GM12878 (cell line): ENCODE results near the gene L3MBTL1. TPM values are rescaled to one million over a fixed set of nuclear protein-coding genes. Genes with fewer than 3 reads are reported as not detected.

Experiments
- ATAC-seq: fragments of 200-7000 bp; cut with Tn5 transposase; 3 replicates; pipeline ENCODE4 v1.9.1; 2020; ENCODE audit warnings: mild to moderate bottlenecking, moderate library complexity
- BruUV-seq: library from RNA; stranded (reverse); fragments of 400-500 nt; replicated peaks from 2 replicates; lab custom pipeline; 2021; lab: Mats Ljungman, UMichigan
- CTCF ChIA-PET: fragments of 300-600 bp; sonication (Branson Sonifier 250); formaldehyde crosslinking; extraction: SDS; loops from one replicate; lab custom pipeline; 2021; ENCODE audit warnings: inconsistent platforms; lab: Yijun Ruan, JAX
- POLR2A ChIA-PET: fragments of 350-600 bp; formaldehyde crosslinking; extraction: SDS; loops from one replicate; lab custom pipeline; 2021; ENCODE audit warnings: inconsistent platforms; lab: Charles Lee
- RAD21 ChIA-PET: fragments of 300-600 bp; sonication (Branson Sonifier 250); formaldehyde crosslinking; loops from one replicate; lab custom pipeline; 2023; ENCODE audit warnings: antibody characterized with exemption; ENCODE audit not compliant: unreplicated experiment; lab: Charles Lee
- SMC1A ChIA-PET: fragments of 300-600 bp; sonication (Branson Sonifier 250); formaldehyde crosslinking; loops from one replicate; lab custom pipeline; 2023; ENCODE audit not compliant: unreplicated experiment, uncharacterized antibody; lab: Charles Lee
- DNase-seq: peaks from one replicate; pipeline ENCODE4 v3.0.0-alpha.2; 2011; ENCODE audit warnings: low read depth, low spot score
- FAIRE-seq: peaks from 3 replicates; lab custom pipeline; 2011; peaks lifted over from hg19 to GRCh38; lab: Jason Lieb, UNC
- H2AFZ ChIP-seq: 2 replicates; pipeline ENCODE4 v1.6.0; 2011; ENCODE audit warnings: low read depth, low read length, control low read depth; ENCODE audit not compliant: control insufficient read depth
- H3K27ac ChIP-seq: 2 replicates; pipeline ENCODE4 v1.5.1; 2011; ENCODE audit warnings: control low read depth; ENCODE audit not compliant: control insufficient read depth, insufficient read depth
- H3K27me3 ChIP-seq, 2 experiments: replicated peaks in 1 of 2; 2 replicates each; pipeline versions ENCODE4 v1.6.0 to v1.6.1; 2011; ENCODE audit warnings: low read length in 1 of 2; ENCODE audit not compliant: control insufficient read depth in 2 of 2, insufficient read depth in 2 of 2
- H3K36me3 ChIP-seq, 2 experiments: 2 replicates each; pipeline ENCODE4 v1.5.1; 2011; ENCODE audit warnings: low read length in 1 of 2; ENCODE audit not compliant: control insufficient read depth in 2 of 2, insufficient read depth in 2 of 2
- H3K4me1 ChIP-seq: 2 replicates; pipeline ENCODE4 v1.6.1; 2011; ENCODE audit warnings: mild to moderate bottlenecking, low read length, moderate library complexity, mixed read lengths; ENCODE audit not compliant: control insufficient read depth, insufficient read depth
- H3K4me2 ChIP-seq: 2 replicates; pipeline ENCODE4 v1.6.0; 2011; ENCODE audit warnings: control low read depth; ENCODE audit not compliant: control insufficient read depth, insufficient read depth
- H3K4me3 ChIP-seq: fragments of 200-600 bp; sonication (generic); 2 replicates; pipeline ENCODE4 v1.5.1; 2016
- H3K79me2 ChIP-seq: 2 replicates; pipeline ENCODE4 v1.6.0; 2011; ENCODE audit warnings: low read length; ENCODE audit not compliant: control insufficient read depth, insufficient read depth
- H3K9ac ChIP-seq: 2 replicates; pipeline ENCODE4 v1.8.0; 2011; ENCODE audit warnings: low read length, control low read depth, mixed read lengths; ENCODE audit not compliant: control insufficient read depth, insufficient read depth
- H3K9me3 ChIP-seq: replicated peaks from 3 replicates; pipeline ENCODE4 v1.5.1; 2011; ENCODE audit warnings: mild to moderate bottlenecking, low read length; ENCODE audit not compliant: control insufficient read depth, insufficient read depth
- H4K20me1 ChIP-seq: 2 replicates; pipeline ENCODE4 v1.6.0; 2011; ENCODE audit not compliant: control insufficient read depth, insufficient read depth
- ATF2 ChIP-seq: IDR thresholded peaks from 2 replicates; pipeline ENCODE4 v1.6.1; 2012; ENCODE audit warnings: low read length, inconsistent platforms
- ATF7 ChIP-seq: fragments of 450-650 bp; IDR thresholded peaks from 2 replicates; pipeline ENCODE4 v1.6.1; 2016; ENCODE audit warnings: low read depth, mild to moderate bottlenecking
- BCL11A ChIP-seq: IDR thresholded peaks from 2 replicates; pipeline ENCODE4 v1.6.1; 2011; ENCODE audit warnings: low read depth, low read length
- BCLAF1 ChIP-seq: fragments of 450-650 bp; IDR thresholded peaks from 2 replicates; pipeline ENCODE4 v1.6.1; 2017; ENCODE audit warnings: antibody characterized with exemption, mild to moderate bottlenecking, moderate library complexity
- CHD1 ChIP-seq: IDR thresholded peaks from 2 replicates; pipeline ENCODE4 v1.6.1; 2012; ENCODE audit warnings: low read depth, low read length, improper control_type of control experiment
- CHD2 ChIP-seq: IDR thresholded peaks from 2 replicates; pipeline ENCODE4 v1.6.1; 2011; ENCODE audit warnings: low read depth, low read length, improper control_type of control experiment, borderline replicate concordance
- CREB1 ChIP-seq: IDR thresholded peaks from 2 replicates; pipeline ENCODE4 v1.6.1; 2012; ENCODE audit warnings: low read depth, mild to moderate bottlenecking, inconsistent platforms
- CREM ChIP-seq: IDR thresholded peaks from 2 replicates; pipeline ENCODE4 v1.6.1; 2014; ENCODE audit warnings: antibody characterized with exemption, low read depth
- IKZF2 ChIP-seq, 2 experiments: fragments of 450-650 bp; IDR thresholded peaks; 2 replicates each; pipeline ENCODE4 v1.6.1; 2017; ENCODE audit warnings: mild to moderate bottlenecking in 2 of 2, moderate library complexity in 2 of 2
- IRF4 ChIP-seq: IDR thresholded peaks from 2 replicates; pipeline ENCODE4 v1.6.1; 2011; ENCODE audit warnings: low read depth, low read length
- MTA2 ChIP-seq: fragments of 450-650 bp; IDR thresholded peaks from 2 replicates; pipeline ENCODE4 v1.6.1; 2016; ENCODE audit warnings: low read depth, mild to moderate bottlenecking, moderate library complexity
- NFYB ChIP-seq: IDR thresholded peaks from 2 replicates; pipeline ENCODE4 v1.6.1; 2011; ENCODE audit warnings: low read depth, mild to moderate bottlenecking, low read length, improper control_type of control experiment, moderate library complexity; ENCODE audit not compliant: insufficient read depth
- PAX8 ChIP-seq: fragments of 450-650 bp; IDR thresholded peaks from 2 replicates; pipeline ENCODE4 v1.6.1; 2017; ENCODE audit warnings: mild to moderate bottlenecking, moderate library complexity
- PKNOX1 ChIP-seq: fragments of 450-650 bp; IDR thresholded peaks from 2 replicates; pipeline ENCODE4 v1.6.1; 2016; ENCODE audit warnings: mild to moderate bottlenecking
- RUNX3 ChIP-seq: IDR thresholded peaks from 2 replicates; pipeline ENCODE4 v1.6.1; 2012; ENCODE audit warnings: low read length, inconsistent platforms
- ZNF687 ChIP-seq: fragments of 450-650 bp; IDR thresholded peaks from 2 replicates; pipeline ENCODE4 v1.6.1; 2017; ENCODE audit warnings: mild to moderate bottlenecking, moderate library complexity
- WGBS: methylation state at CpG from one replicate; pipeline ENCODE4 v1.1.6; 2016; ENCODE audit warnings: low lambda C conversion rate; ENCODE audit not compliant: insufficient replicate concordance, insufficient coverage; ENCODE audit errors: missing lambda C conversion rate; 5-methylcytosine and 5-hydroxymethylcytosine counted together
- in situ Hi-C: fragments of 300-500 bp; cut with MboI; formaldehyde crosslinking; loops from 9 replicates; pipeline ENCODE4 v1.14.3; 2018; ENCODE audit warnings: mixed read lengths
- intact Hi-C: fragments of 100-400 bp; cut with micrococcal nuclease; formaldehyde crosslinking; loops from one replicate; pipeline ENCODE4 v1.14.2; 2022; ENCODE audit not compliant: unreplicated experiment
- polyA plus RNA-seq, 11 experiments: library from polyadenylated mRNA; depleted of rRNA in 4 of 11; unstranded in 6 of 11; stranded (reverse) in 5 of 11; fragments of >200 nt; fragmentation: Nextera tagmentation in 4 of 11; fragmentation: Illumina TruSeq in 1 of 11; extraction: Ambion mirVana in 4 of 11; extraction: Trizol in 1 of 11; gene quantifications; 1 replicate in 1 of 11; 2 replicates in 10 of 11; pipeline versions ENCODE4 v1.2.1 to v1.2.3, GENCODE V29; 2011 to 2016; ENCODE audit warnings: inconsistent platforms in 2 of 11, missing spikeins in 2 of 11, low read depth in 1 of 11
- total RNA-seq, 4 experiments: library from RNA; depleted of rRNA in 3 of 4; stranded (reverse); fragments of >200 nt in 3 of 4; fragmentation: Illumina TruSeq in 1 of 4; extraction: Trizol in 1 of 4; gene quantifications; 2 replicates each; pipeline versions ENCODE4 v1.2.1 to v1.2.3, GENCODE V29; 2013 to 2021

L3MBTL1 gene
- total and polyA plus RNA-seq, 10 of the 15 experiments (the other 5 are each of a cell fraction or from before 2014, with no cell fraction given), result 0.56 to 6.6 (median 3.9) TPM

GRCh38 chr20:43492101-43492500 is 15.4 kb upstream of the L3MBTL1 start:
- H3K27ac ChIP-seq, result no peak overlapping the region
- H3K4me1 ChIP-seq, result peaks cover 6% of the 10 kb centered on the region
- intact Hi-C loops (no loop called here), in situ Hi-C loops (no loop called here)
- no peaks in the 10 kb centered on the region for H3K36me3 ChIP-seq
- H3K9me3 ChIP-seq, result no peaks in the 10 kb centered on the region; the same call in 2 of the 3 replicates
- 0% methylated on average over 3 of the region's 3 CpGs for whole genome bisulfite sequencing
- H4K20me1 ChIP-seq, result no peaks in the 10 kb centered on the region
- FAIRE-seq (peak; percentile 88), DNase-seq (peak; percentile 56), ATAC-seq (peak; percentile 96)
- ChIA-PET RAD21 (no interaction called here), CTCF (no interaction called here), POLR2A (interaction anchor here (0.5 to 1.3 kb wide), 2 partner anchors 18 to 35 kb away, joined by 4 read pairs; partner anchors contain the start of gene SRSF6), SMC1A (interaction anchor here (1.2 kb wide), 1 partner anchor 22 kb away, joined by 4 read pairs; no protein-coding TSS in a partner anchor)
- no peak overlapping the region for H3K9ac ChIP-seq
- no peaks in the 10 kb centered on the region for H3K27me3 ChIP-seq
- no peaks in the 10 kb centered on the region for H3K79me2 ChIP-seq
- BruUV-seq, result no TSS peak
- no peak overlapping the region for H3K4me3 ChIP-seq
- no peak overlapping the region for H2AFZ ChIP-seq
- H3K4me2 ChIP-seq, result peak overlapping the region; percentile 42
- TF ChIP-seq IKZF2 (IDR thresholded peaks at IDR 0.05) (0 out of 4 replicates have a peak, but pooled peaks of 1 of the 2 experiments have one; percentile 25), ATF7 (peak; percentile 17; the same call in 1 of the 2 replicates), NFYB (0 out of 2 replicates have a peak, but pooled peaks have one; percentile 26), CHD1 (no peak), BCL11A (peak; percentile 52; the same call in 1 of the 2 replicates), CHD2 (no peak), BCLAF1 (no peak), RUNX3 (peak; percentile 95), ZNF687 (0 out of 2 replicates have a peak, but pooled peaks have one; percentile 28), MTA2 (peak; percentile 57; the same call in 1 of the 2 replicates), PKNOX1 (peak; percentile 85; the same call in 1 of the 2 replicates), CREM (peak; percentile 58; the same call in 1 of the 2 replicates), ATF2 (0 out of 2 replicates have a peak, but pooled peaks have one; percentile 31), IRF4 (peak; percentile 91), PAX8 (no peak), CREB1 (peak; percentile 86)
